IPS-NIHi11 (cell line): Measurements from ENCODE around the gene SRSF3.
"Not testable (repeated sequence)": the region's sequence is repeated elsewhere in the genome, so short reads cannot be mapped to it uniquely, and the experiment has no call there.

Experiments
- DNase-seq: peaks from one replicate; pipeline ENCODE4 v3.0.0; 2012; ENCODE audit warnings: mixed read lengths, low spot score

Gene SRSF3

DNA sequence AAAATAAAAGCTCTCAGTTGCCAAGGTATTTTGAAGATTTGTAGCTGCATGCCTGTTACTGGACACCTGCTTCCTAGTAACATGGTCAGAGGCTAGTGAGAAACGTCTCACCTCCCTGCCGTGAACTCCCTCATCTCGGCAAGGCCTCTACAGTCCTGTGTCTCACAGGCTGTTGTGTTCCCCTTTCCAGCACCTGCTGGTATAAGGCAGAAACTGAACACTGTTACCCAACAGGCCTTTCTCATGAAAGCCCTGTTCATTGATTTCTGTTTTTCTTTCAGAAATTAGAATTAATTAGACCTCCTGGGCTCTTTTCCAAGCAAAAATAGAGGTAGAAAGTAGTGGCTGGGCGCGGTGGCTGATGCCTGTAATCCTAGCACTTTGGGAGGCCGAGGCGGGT is 17.6 kb upstream of the SRSF3 start:
- no peak for DNase-seq

DNA sequence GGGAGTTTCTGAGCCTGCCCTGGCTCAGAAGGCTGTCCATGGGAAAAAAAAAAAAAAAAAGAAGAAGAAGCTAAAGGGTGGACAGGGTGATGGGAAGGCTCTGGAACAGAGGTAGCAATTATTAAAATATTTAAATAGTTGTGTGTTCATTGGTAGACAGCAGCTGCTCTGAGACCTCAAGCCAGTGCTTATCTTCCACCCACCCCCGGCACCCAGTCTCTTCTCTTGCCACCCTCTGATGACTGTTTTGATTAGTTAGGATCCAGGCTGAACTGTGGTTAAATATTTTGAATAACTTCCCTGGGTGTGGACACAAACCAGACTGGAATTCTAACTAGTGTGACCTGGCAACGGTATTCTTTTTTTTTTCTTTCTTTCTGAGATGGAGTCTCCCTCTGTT is 16.9 kb upstream of the SRSF3 start:
- DNase-seq, result peak; percentile 32

DNA sequence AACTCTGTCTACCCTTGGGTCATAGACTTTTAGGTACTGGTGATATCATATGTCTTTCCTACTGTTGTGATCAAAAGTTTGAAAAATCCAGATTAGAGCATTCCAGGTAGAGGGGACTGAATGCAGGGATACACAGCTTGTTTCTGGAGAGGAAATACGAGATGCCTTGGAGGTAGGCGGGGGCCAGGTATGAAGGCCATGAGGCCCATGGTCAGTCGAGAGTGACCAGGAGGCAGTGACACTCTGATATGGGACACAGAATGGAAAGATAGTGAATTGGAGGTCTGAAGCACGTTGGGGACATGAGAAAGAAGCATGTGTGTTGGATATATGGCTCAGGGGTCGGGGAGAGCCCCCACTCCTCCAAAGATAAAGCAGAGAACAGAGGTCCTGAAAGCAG is 16.1 kb upstream of the SRSF3 start:
- DNase-seq, result no peak

DNA sequence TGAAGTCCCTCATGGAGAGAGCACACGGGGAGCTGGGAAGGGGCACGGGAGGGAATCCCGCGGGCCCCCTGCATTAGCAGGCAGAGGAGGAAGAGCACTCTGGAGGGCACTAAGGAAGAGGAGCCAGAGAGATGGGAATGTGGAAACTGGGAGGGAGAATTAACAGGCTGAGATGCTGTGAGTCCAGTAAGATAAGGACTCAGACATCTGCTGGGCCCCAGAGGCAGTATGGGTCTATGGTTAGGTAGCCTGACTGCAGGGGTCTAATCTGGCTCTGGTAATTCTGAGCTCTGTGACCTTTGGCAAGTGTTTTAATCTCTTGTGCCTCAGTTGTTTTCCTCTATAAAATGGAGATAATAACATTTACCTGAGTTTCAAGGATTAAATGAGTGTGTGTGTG is 15.7 kb upstream of the SRSF3 start:
- no peak for DNase-seq

DNA sequence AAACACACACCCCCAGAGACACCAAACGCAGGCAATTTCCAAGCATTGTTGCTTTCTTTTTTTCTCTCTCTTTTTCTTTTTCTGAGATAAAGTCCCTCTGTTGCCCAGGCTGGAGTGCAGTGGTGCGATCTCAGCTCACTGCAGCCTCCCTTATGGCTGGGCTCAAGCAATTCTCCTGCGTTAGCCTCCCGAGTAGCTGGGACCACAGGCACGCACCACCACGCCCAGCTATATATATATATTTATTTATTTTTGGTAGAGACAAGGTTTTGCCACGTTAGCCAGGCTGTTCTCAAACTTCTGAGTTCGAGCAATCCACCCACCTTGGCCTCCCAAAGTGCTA is 14.0 kb upstream of the SRSF3 start:
- no peak for DNase-seq

DNA sequence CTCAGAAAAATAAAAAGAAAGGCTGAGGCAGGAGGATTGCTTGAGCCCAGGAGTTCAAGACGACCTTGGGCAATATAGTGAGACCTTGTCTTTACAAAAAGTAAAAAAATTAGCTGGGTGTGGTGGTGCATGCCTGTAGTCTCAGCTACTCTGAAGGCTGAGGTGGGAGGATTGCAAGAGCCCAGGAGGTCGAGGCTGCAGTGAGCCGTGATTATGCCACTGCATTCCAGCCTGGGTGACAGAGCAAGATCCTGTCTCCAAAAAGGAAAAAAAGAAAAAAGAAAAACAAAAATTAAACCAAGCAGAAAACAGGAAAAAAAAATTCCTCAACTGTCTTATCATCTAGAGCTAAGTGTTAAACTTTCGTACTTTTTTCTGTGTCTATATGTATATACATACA is 12.4 kb upstream of the SRSF3 start:
- DNase-seq, result no peak

DNA sequence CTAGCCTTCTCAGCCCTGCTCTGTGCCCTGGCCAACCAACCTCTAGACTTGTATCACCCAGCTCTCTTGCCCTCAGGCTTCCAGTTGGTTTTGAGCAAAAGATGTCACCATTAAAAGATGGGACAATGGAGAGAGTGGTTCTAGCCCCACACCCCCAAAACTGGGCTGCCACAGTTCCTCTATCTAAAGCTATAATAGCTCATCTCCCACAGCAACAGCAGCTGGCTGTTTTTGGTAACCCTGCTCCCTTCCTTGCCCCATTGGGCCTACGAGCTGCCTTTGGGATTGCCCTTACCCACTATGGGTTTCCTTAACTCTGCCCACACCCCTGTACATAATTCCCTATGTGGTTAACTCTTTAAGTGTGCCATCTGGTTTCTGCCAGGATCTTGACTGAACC is 7.6 kb upstream of the SRSF3 start:
- DNase-seq, result no peak

DNA sequence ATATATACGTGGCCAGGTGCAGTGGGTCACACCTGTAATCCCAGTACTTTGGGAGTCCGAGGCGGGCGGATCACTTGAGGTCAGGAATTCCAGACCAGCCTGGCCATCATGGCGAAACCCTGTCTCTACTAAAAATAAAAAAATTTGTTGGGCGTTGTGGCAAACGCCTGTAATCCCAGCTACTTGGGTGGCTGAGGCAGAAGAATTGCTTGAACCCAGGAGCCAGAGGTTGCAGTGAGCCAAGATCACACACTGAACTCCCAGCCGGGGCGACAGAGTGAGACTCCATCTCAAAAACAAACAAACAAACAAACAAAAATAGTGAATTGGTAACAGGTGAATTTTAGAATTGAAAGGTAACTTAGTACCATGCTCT is 5.1 kb upstream of the SRSF3 start:
- not testable (repeated sequence) for DNase-seq

DNA sequence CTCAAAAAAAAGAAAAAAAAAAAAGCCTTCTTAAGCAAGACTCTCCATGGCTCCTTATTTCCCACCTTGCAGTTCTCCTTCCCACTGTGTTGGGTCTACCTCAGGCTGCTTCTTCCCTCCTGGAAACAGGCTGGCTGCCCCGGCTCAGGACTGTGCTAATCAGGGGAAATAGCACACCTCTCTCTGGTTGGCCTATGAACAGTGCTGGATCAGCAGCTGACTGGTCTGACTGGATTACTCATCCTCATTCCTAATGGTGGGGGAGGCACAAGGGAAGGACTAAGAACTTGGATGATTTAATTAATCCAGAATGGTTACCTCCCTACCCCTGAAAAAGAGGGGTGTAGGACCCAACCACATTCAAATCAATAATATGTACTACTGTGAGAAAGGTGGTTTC is 3.9 kb upstream of the SRSF3 start:
- peak; percentile 40 for DNase-seq

DNA sequence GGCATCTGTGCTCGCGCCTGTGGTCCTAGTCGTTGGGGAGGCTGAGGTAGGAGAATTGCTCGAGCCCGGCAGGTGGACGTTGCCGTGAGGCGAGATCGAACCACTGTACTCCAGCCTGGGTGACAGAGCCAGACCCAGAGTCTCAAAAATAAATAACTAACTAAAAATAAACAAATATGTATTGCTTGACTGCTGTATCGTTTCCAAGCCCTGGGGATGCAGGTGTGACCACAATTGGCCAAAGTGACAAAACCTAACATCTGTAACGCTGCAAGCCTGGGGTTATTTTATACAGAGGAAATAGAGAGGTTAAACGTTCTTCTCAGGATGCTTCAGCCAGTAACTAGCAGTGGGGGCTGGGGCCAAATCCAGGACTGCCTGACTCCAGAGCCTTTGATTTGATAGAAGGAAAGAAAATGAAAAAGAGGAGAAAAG is 1.9 kb upstream of the SRSF3 start:
- no peak for DNase-seq

DNA sequence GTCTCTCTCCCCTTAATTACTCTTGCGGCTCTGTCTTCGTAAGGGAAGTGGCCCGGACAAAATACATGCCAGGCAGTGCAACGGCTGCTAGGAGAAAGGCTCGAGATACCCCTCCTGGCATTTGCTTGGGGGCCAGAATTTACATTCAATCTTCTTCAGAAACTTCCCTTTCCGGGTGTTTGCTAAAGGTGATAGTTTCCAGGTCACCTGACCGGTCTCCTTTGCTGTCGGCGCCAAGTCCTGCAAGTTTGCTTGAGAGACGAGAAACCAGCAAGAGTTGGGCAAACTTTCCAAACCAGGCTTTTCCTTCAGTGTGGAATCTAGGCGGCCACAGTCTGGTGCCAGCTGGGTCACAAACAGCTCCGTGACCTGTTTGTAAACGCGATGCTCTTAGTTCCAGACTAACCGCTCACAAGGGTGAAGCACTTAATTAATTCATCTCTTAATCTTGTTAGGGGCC is 563 bp upstream of the SRSF3 start:
- peak; percentile 40 for DNase-seq

DNA sequence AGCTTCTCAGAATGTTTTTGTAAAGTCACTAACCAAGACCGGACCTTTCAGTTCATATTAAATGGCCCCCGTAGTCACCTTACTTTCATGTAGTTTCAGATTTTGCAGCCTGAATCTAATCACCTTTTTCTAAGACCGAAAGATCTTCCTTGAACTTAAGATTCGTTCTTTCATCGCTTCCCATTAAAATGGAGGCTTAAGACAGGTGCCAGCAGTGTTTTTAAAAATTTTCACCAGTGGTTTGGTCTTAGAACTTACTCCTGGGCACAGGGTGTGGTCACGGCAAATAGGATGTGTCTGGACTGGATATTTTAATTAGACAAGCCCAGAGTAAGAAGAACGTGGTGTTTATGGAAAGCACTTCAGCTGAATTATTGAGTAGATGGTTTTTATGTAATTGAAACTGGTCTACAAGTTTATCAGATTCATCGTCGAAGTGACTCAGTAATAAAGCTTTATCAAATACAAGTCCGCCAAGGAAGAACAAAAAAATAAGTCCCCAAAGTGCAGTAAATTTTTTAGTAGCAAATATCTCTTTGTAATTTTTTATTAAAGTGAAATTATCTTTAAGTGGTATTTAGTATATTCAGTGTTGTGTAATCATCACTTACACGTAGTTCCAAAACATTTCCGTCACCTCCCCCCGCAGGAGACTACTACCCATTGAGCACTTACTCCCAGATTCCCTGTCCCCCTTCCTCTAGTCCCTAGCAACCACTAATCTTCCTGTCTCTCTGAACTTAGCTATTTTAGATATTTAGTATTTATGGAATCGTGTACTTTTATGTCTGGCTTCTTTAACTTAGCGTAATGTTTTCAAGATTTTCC is 868 bp downstream of the SRSF3 start:
- DNase-seq, result no peak

DNA sequence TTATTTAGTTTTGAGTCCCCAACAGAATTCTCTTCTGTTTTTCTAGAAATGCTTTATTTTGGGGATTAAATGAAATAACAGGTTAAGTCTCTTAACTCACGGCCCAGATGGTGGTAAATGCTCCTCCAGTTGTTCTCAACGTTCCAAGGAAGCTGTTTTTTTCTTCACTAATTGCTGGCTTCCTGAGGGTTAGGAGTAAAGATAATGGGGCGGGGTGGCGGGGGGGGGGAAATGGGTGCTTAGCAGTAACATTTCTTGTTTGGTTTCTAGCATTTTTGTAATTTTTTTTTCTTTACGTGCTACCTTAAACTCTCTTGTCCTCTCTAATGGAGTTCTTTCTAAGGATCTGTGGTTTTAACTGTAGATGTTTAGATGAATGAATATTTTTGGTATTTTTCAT is 2.2 kb downstream of the SRSF3 start:
- no peak for DNase-seq

DNA sequence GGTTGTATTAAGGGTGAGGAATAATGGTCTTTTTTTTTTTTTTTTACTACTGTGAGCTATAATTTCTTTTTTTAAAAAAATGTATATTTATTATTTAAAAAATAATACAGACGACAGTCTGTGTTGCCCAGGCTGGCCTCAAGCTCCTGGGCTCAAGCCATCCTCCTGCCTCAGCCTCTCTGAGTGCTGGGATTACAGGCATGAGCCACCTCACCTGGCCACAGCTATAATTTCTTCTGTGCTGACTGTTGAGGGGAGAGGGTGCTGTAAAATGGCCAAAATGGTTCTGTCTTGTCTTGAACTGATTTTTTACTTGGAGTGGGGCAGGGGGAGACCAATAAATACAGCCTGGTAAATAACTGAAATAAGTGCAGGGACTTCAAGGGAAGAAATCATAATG is 3.6 kb downstream of the SRSF3 start:
- no peak for DNase-seq

DNA sequence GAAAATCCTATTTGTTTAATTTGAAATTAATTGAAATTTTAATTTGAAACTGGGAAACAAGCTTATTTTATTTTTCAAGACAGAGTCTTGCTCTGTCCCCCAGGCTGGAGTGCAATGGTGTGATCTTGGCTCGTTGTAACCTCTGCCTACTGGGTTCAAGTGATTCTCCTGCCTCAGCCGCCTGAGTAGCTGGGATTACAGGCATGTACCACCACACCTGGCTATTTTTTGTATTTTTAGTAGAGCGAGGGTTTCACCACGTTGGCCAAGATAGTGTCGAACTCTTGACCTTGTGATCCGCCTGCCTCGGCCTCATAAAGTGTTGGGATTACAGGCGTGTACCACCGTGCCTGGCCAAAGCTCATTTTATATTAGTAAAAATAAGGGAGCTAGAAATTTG is 4.2 kb downstream of the SRSF3 start:
- no peak for DNase-seq

DNA sequence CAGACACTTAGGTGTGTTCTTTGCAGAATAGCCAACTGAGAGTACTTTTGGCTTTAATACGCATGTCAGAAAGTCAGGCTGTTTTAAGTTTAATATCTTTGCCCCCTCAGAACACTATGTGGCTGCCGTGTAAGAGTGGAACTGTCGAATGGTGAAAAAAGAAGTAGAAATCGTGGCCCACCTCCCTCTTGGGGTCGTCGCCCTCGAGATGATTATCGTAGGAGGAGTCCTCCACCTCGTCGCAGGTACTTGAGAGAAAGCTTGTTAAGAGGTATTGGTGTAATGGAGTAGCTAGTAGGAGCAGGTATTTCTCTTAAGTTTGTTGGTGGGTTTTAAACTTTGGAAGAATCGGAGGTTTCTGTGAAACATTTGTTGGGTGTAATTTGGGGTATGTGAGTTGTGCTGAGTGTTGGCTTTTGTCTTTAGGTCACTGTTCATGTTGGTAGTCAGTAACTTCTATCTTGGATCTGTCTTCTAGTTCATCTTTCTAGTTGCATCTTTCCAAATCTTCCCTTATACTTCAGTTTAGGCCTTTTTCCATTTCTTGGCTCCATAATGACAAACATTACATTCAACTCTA is 4.7 kb downstream of the SRSF3 start:
- DNase-seq, result no peak

DNA sequence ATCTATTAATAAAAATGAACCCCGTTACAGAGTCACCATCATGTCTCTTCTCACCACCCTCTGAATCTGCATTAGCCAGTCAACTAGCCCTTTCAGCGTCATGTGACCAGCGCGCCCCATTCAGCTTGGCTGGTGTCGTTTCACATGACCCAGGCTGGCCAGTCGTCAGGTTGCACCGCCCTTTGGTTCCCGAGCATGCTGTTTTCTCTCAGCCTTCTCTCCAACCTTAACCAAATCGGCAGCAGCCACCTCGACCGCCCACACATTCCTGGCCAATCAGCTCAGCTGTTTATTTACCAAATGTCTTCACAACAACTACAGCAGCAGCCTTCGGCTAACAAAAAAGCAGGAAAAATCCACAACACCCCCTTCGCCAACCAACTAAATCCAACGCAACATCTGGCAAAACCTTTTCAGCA is 5.6 kb downstream of the SRSF3 start:
- peak; percentile 55 for DNase-seq

DNA sequence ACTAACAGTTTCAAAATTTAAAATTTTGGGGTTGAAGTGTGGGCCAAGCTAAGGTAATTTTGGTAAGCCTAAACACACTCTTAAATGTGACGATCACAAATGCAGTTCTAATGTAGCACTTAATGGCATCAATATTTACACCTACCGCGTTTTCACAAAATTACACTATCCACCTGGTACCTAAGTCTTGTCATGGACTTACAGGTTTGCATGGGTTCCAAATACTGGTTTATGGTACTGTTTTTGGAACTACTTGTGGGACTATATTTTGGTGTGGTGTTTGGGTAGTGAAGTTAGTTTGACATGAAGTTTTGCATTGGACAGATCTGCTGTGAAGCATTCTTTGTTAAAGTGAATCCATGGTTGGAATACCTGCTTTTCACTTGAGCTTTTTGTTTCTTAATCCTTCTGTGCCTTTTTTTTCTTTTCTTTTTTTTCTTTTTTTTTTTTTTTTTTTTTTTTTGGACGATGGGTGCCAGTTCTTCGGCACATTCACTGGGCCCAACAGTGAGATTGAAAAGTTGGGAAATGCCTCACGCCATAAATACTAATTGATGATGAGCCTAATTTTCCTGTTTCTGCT is 6.5 kb downstream of the SRSF3 start:
- no peak for DNase-seq

DNA sequence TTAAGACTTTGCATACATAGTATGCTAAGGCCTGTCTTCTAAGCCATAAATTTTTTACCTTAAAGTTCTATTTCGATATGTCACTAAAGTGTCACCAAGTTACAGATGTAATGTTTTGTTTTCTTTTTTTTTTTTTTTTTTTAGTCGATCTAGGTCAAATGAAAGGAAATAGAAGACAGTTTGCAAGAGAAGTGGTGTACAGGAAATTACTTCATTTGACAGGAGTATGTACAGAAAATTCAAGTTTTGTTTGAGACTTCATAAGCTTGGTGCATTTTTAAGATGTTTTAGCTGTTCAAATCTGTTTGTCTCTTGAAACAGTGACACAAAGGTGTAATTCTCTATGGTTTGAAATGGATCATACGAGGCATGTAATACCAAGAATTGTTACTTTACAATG is 7.7 kb downstream of the SRSF3 start:
- not testable (repeated sequence) for DNase-seq

DNA sequence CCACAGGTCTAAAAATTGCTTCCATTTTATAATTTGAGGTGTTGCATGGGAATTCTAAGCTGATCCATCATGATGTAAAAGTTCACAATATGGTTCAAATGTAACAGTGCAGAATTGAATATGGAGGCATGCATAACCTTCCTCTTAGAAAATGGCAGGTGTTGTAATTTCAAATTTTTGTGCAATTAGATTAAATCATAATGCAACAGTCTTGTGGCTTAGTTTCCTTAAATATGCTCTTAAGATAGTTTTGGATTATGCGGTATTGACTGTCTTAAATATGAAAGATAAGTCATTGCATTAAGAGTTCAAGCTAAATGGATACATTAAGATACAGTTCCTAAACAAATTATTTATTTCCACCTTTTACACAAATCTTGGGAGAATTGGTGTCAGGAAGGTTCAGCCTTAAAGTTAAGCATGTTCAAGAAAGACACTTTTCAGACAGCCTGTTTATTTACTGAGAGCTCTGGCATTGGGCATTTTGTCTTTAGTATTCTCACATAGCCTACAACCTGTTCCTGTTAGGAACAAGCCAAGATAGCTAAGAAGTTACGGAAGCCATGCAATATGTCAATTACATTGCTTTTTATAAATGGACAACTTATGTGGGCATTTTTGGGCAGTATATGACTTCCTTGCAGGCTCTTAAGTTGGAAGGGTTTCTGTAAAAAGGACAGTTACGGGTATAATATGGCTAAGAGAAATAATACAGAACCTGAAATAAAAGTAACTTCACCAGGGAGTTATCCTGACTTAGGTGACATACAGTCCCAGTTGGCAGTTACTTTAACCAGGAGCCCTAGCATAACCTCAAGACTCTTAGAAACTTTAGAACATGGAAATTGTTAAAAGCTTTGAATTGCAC is 9.3 kb downstream of the SRSF3 start:
- DNase-seq, result no peak

DNA sequence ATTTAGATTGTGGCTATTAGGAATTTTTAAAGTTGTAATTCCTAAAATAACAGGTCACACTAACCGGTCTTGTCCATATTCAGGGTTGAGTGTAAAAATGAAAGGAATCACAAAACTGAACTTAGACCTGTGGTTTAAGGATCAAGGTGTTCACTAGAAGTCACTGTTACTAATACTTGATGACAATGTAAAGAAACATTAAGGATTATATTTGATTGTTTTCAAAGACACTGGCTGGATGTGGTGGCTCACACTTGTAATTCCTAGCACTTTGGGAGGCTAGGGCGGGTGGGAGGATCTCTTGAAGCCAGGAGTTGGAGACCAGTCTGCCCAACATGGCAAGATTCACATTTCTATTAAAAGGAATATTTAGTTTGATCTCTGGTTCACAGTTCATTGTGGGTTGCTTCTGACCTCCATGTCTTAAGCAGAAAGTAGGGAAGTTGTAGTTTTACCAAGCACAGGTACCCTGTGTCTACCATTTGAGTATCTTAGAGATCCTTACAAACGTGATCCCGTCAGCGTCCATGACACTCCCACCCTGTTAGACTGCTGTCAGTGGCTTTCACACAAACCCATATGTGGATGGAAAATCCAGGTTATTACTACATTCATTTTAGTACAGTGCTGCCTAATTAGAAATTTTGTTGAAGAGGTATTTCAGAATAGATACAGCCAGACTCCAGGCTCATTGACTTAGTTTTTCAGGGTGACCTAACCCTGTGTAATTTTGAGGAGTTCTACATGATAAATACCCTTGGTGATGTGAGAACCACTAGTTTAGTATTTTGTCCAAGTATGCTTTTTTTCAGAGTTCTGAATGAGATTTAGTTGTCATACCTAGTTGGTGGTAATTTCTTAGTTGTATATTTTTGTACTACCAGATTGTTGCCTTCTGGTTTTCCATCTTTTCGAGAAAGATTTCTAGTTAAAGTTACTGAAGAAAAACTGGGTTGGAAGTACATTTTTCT is 10.2 kb downstream of the SRSF3 start:
- DNase-seq, result no peak
